Glutamatergic neuron (in vitro differentiated cells): ENCODE measurements around the gene FAM210B. TPM values are rescaled to one million over a fixed set of nuclear protein-coding genes. Genes with fewer than 3 reads are reported as not detected.

ENCODE experiments used
- DNase-seq: peaks from one replicate; pipeline ENCODE4 v3.0.0; 2022
- H3K27ac Mint-ChIP-seq: one replicate; pipeline ENCODE4 v1.8.0; 2020; ENCODE audit warnings: mild to moderate bottlenecking, mixed read lengths, inconsistent platforms; ENCODE audit not compliant: unreplicated experiment
- H3K27me3 Mint-ChIP-seq: one replicate; pipeline ENCODE4 v1.8.0; 2020; ENCODE audit warnings: mild to moderate bottlenecking, moderate library complexity, mixed read lengths, inconsistent platforms; ENCODE audit not compliant: unreplicated experiment
- H3K36me3 Mint-ChIP-seq: one replicate; pipeline ENCODE4 v1.8.0; 2020; ENCODE audit warnings: mild to moderate bottlenecking, mixed read lengths, inconsistent platforms; ENCODE audit not compliant: unreplicated experiment
- H3K4me1 Mint-ChIP-seq: one replicate; pipeline ENCODE4 v1.8.0; 2020; ENCODE audit warnings: mild to moderate bottlenecking, low read depth, mixed read lengths, inconsistent platforms; ENCODE audit not compliant: unreplicated experiment
- H3K4me3 Mint-ChIP-seq: one replicate; pipeline ENCODE4 v1.8.0; 2020; ENCODE audit warnings: mild to moderate bottlenecking, mixed read lengths, inconsistent platforms; ENCODE audit not compliant: unreplicated experiment
- H3K9me3 Mint-ChIP-seq: one replicate; pipeline ENCODE4 v1.8.0; 2020; ENCODE audit warnings: mild to moderate bottlenecking, moderate library complexity, mixed read lengths, inconsistent platforms; ENCODE audit not compliant: unreplicated experiment
- CTCF ChIP-seq: fragments of 200-600 bp; sonication (generic); IDR thresholded peaks from one replicate; pipeline ENCODE4 v1.5.0; 2021; ENCODE audit not compliant: partially characterized antibody, unreplicated experiment
- long read RNA-seq: library from polyadenylated mRNA; unstranded; transcript quantifications from one replicate; pipeline ENCODE4 v2.0.0, GENCODE V29; 2020; ENCODE audit not compliant: unreplicated experiment
- total RNA-seq: library from RNA; stranded (reverse); fragmentation: NEBNext Ultra II Directional; extraction: Animal tissue kit (Norgen Biotek cat#: 25700); gene quantifications from one replicate; pipeline ENCODE4 v1.2.1, GENCODE V29; 2021; ENCODE audit not compliant: unreplicated experiment

The FAM210B gene, protein sequence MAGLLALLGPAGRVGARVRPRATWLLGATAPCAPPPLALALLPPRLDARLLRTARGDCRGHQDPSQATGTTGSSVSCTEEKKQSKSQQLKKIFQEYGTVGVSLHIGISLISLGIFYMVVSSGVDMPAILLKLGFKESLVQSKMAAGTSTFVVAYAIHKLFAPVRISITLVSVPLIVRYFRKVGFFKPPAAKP
- total RNA-seq: 86.1 TPM
- long read RNA-seq, transcript FAM210B-201 (3 exons, 3,046 nt): major isoform, 49 of 57 reads
- long read RNA-seq, partial matches to known transcripts: 0 of 57 reads
- long read RNA-seq, other reads (novel, unspliced or antisense): 6 of 57 reads

DNA sequence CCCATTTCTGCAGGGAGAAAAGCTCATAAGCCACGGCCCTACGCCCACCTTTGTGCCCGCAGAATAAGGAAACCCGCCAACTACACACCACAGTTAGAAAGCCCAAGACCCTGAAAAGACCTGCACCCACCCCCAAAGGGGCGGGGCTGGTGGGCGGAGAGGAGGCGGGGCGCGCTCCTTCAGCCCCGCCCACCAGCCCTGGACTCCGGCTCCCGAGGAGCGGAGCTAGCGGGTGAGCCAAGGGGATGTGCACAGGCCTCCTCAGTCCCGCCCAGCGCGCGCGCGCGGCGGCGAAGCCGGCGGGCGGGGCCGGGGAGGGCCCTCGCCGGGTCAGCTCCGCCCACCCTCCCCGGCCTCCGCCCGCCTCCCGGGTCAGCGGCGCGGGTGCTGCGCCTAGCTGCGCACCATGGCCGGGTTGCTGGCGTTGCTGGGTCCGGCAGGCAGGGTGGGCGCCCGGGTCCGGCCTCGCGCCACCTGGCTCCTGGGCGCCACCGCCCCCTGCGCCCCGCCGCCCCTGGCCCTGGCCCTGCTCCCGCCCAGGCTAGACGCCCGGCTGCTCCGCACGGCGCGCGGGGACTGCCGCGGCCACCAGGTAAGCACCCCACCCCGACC is at the start of gene FAM210B:
TSS of gene FAM210B (plus strand) at position 375 of the 612 bp plus-strand sequence. CDS start at position 407, 32 bp downstream.
- TF ChIP-seq CTCF: no peak

GRCh38 chr20:56316051-56316450 is 42.7 kb upstream of the FAM210B start:
- Mint-ChIP-seq H3K27me3 (no peaks in the 10 kb centered on the region), H3K9me3 (peaks cover 2% of the 10 kb centered on the region), H3K4me3 (no peak overlapping the region), H3K27ac (no peak overlapping the region), H3K36me3 (no peaks in the 10 kb centered on the region), H3K4me1 (no peaks in the 10 kb centered on the region)
- no peak for DNase-seq
- no peak for TF ChIP-seq CTCF

More for the DNA sequence above, at the start of gene FAM210B:
- H3K36me3 Mint-ChIP-seq: no peaks in the 10 kb centered on the region
- peak; percentile 90 for DNase-seq
- peak within 1 kb of the TSS; percentile 95 for H3K4me3 Mint-ChIP-seq
- H3K9me3 Mint-ChIP-seq: peaks cover 3% of the 10 kb centered on the region
- H3K27ac Mint-ChIP-seq: peak within 1 kb of the TSS; percentile 93
- peaks cover 18% of the 10 kb centered on the region for H3K4me1 Mint-ChIP-seq
- H3K27me3 Mint-ChIP-seq: peaks cover 7% of the 10 kb centered on the region

GRCh38 chr20:56316483-56316882 is 42.3 kb upstream of the FAM210B start:
- no peaks in the 10 kb centered on the region for H3K27me3 Mint-ChIP-seq
- no peak for TF ChIP-seq CTCF
- no peaks in the 10 kb centered on the region for H3K36me3 Mint-ChIP-seq
- DNase-seq: no peak
- H3K27ac Mint-ChIP-seq: no peak overlapping the region
- H3K4me3 Mint-ChIP-seq: no peak overlapping the region
- H3K4me1 Mint-ChIP-seq: no peaks in the 10 kb centered on the region
- peaks cover 2% of the 10 kb centered on the region for H3K9me3 Mint-ChIP-seq

DNA sequence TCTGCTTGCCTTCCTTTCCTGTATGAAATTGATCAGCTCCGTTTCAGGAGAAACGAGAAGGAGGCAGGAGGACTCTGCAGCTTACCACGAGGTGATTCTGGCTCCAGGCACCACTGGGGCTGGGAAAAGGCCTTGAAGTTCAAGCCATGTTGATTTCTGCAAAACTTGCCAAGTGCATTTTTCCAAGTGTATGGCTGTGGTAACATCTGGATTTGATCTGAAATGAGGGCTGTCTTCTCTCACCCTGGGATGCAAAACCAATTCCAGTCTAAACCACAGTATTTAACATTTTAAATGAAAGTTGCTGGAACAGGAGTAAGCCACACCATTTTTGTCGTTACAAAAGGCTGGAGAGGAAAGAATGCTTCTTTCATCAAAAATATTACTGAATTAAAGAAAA is 36.1 kb upstream of the FAM210B start:
- H3K9me3 Mint-ChIP-seq: peaks cover 4% of the 10 kb centered on the region
- no peak overlapping the region for H3K27ac Mint-ChIP-seq
- H3K4me3 Mint-ChIP-seq: no peak overlapping the region
- H3K27me3 Mint-ChIP-seq: no peaks in the 10 kb centered on the region
- H3K4me1 Mint-ChIP-seq: no peaks in the 10 kb centered on the region
- no peak for TF ChIP-seq CTCF
- no peak for DNase-seq
- peaks cover 5% of the 10 kb centered on the region for H3K36me3 Mint-ChIP-seq

DNA sequence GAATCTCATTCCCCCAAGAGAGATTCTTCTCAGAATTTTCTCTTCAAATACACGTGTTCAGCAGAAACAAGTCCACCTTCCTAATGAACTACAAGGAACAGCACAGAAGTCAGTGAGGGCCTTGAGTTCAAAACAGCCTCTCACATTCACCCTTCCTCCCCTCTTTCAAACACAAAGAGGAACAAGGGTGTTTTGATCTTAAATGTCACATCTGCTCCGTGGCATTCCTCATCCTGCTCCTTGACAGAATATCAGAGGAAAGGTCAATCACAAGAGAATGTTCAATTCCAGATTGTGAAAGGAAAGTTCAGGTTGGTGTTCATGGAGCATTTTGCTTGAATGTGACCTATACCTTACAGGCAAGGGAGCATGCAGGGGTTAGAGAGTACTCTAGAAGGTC is 35.6 kb upstream of the FAM210B start:
- peaks cover 5% of the 10 kb centered on the region for H3K36me3 Mint-ChIP-seq
- H3K4me1 Mint-ChIP-seq: no peaks in the 10 kb centered on the region
- no peak overlapping the region for H3K4me3 Mint-ChIP-seq
- H3K9me3 Mint-ChIP-seq: peaks cover 4% of the 10 kb centered on the region
- DNase-seq: no peak
- no peak for TF ChIP-seq CTCF
- H3K27ac Mint-ChIP-seq: no peak overlapping the region
- no peaks in the 10 kb centered on the region for H3K27me3 Mint-ChIP-seq
